NCI-H187 treated with DMSO at 0.1 percent for 48 hours (cell line): ENCODE results near the gene MFAP3L.

Source experiments
- DNase-seq: peaks from one replicate; lab custom pipeline; 2025; lab: John Stamatoyannopoulos, UW

The MFAP3L gene

GRCh38 chr4:169940460-169940859 is 85.7 kb downstream of the MFAP3L start:
- DNase-seq, result no peak
